Activated CD4-positive, alpha-beta memory T cell treated with anti-CD3 and anti-CD28 coated beads for 36 hours (primary cell): ENCODE data around the gene ZNF341. TPM values are rescaled to one million over a fixed set of nuclear protein-coding genes. Genes with fewer than 3 reads are reported as not detected.

Source experiments
- CTCF ChIA-PET: fragments of 350-600 bp; sonication (Branson Sonifier 250); formaldehyde crosslinking; loops from one replicate; lab custom pipeline; 2021; ENCODE audit warnings: antibody characterized with exemption, inconsistent platforms; lab: Charles Lee
- POLR2A ChIA-PET: fragments of 350-600 bp; sonication (Branson Sonifier 250); formaldehyde crosslinking; loops from one replicate; lab custom pipeline; 2021; ENCODE audit warnings: antibody characterized with exemption; lab: Charles Lee
- DNase-seq: peaks from one replicate; pipeline ENCODE4 v3.0.0-alpha.2; 2020
- H3K27ac Mint-ChIP-seq: one replicate; pipeline ENCODE4 v1.8.0; 2021; ENCODE audit warnings: mixed read lengths
- H3K27me3 Mint-ChIP-seq: one replicate; pipeline ENCODE4 v1.8.0; 2021; ENCODE audit warnings: mixed read lengths
- H3K36me3 Mint-ChIP-seq: one replicate; pipeline ENCODE4 v1.8.0; 2021; ENCODE audit warnings: mixed read lengths
- H3K4me1 Mint-ChIP-seq: one replicate; pipeline ENCODE4 v1.8.0; 2021; ENCODE audit warnings: low read depth, mixed read lengths
- H3K4me3 Mint-ChIP-seq: one replicate; pipeline ENCODE4 v1.8.0; 2021; ENCODE audit warnings: mild to moderate bottlenecking, mixed read lengths
- H3K9me3 Mint-ChIP-seq: one replicate; pipeline ENCODE4 v1.8.0; 2021; ENCODE audit warnings: mixed read lengths
- intact Hi-C: fragments of 100-400 bp; cut with micrococcal nuclease; formaldehyde crosslinking; loops from one replicate; pipeline ENCODE4 v1.15.1; 2023
- total RNA-seq, 2 experiments: library from RNA; stranded (reverse); gene quantifications; one replicate each; pipeline ENCODE4 v1.2.3, GENCODE V29; 2021

ZNF341 gene
- total RNA-seq, 2 experiments from 2014 or later, result 5.9 TPM

- H3K9me3 Mint-ChIP-seq, result no peaks in the 10 kb centered on the region
- DNase-seq, result peak; percentile 95
- peaks cover 23% of the 10 kb centered on the region for H3K4me1 Mint-ChIP-seq
- ChIA-PET POLR2A (interaction anchor here (0.5 to 2.7 kb wide), 12 partner anchors 11 to 900 kb away, joined by 3 to 24 read pairs (median 4); partner anchors contain the start of genes CBFA2T2, MAPRE1, RALY and ZNF341), CTCF (interaction anchor here (0.8 to 2.9 kb wide), 5 partner anchors 12 to 263 kb away, joined by 3 to 16 read pairs (median 6); partner anchors contain the start of genes ACTL10 and ZNF341)
- intact Hi-C loops, result loop anchor here (1.0 to 2.0 kb wide), 6 partner anchors 12 to 273 kb away; partner anchors contain the start of genes CHMP4B, E2F1 and RALY
- H3K27me3 Mint-ChIP-seq, result no peaks in the 10 kb centered on the region
- H3K27ac Mint-ChIP-seq, result peak within 1 kb of the TSS; percentile 75
- H3K4me3 Mint-ChIP-seq, result peak within 1 kb of the TSS; percentile 95
- H3K36me3 Mint-ChIP-seq, result no peaks in the 10 kb centered on the region
Observed at GRCh38 chr20:33719989-33720709, 11.6 kb upstream of the ZNF341 start, which contains the start of gene PXMP4. PXMP4 (minus strand) TSS chr20:33720310; CDS start chr20:33720207, 103 bp downstream.

GRCh38 chr20:33721391-33722140 lies 10.2 kb upstream of the ZNF341 start:
- Mint-ChIP-seq H3K9me3 (no peaks in the 10 kb centered on the region), H3K27me3 (no peaks in the 10 kb centered on the region), H3K36me3 (no peaks in the 10 kb centered on the region), H3K4me3 (no peak overlapping the region), H3K27ac (no peak overlapping the region), H3K4me1 (peaks cover 23% of the 10 kb centered on the region)
- intact Hi-C loops, result loop anchor here (2.0 kb wide), 1 partner anchor 89 kb away; the partner anchor contains the start of gene CHMP4B
- ChIA-PET POLR2A (no interaction called here), CTCF (interaction anchor here (2.9 kb wide), 1 partner anchor 11 kb away, joined by 16 read pairs; the partner anchor contains the start of gene ZNF341)
- no peak for DNase-seq

- ChIA-PET POLR2A (no interaction called here), CTCF (interaction anchor here (0.6 kb wide), 1 partner anchor 42 kb away, joined by 3 read pairs; no protein-coding TSS in a partner anchor)
- H3K36me3 Mint-ChIP-seq, result no peaks in the 10 kb centered on the region
- intact Hi-C loops, result no loop called here
- H3K9me3 Mint-ChIP-seq, result no peaks in the 10 kb centered on the region
- DNase-seq, result no peak
- H3K27me3 Mint-ChIP-seq, result no peaks in the 10 kb centered on the region
- H3K4me3 Mint-ChIP-seq, result no peak overlapping the region
- H3K4me1 Mint-ChIP-seq, result peaks cover 9% of the 10 kb centered on the region
- H3K27ac Mint-ChIP-seq, result no peak overlapping the region
Observed at GRCh38 chr20:33724439-33725094, 7.2 kb upstream of the ZNF341 start.

- DNase-seq, result no peak
- no peaks in the 10 kb centered on the region for H3K27me3 Mint-ChIP-seq
- peaks cover 4% of the 10 kb centered on the region for H3K4me1 Mint-ChIP-seq
- ChIA-PET CTCF (interaction anchor here (1.4 kb wide), 1 partner anchor 57 kb away, joined by 5 read pairs; no protein-coding TSS in a partner anchor), POLR2A (no interaction called here)
- no peak overlapping the region for H3K27ac Mint-ChIP-seq
- no peaks in the 10 kb centered on the region for H3K36me3 Mint-ChIP-seq
- intact Hi-C loops, result no loop called here
- H3K4me3 Mint-ChIP-seq, result no peak overlapping the region
- H3K9me3 Mint-ChIP-seq, result no peaks in the 10 kb centered on the region
Observed at GRCh38 chr20:33725607-33726264, 6.1 kb upstream of the ZNF341 start.

GRCh38 chr20:33727115-33727479 lies 4.7 kb upstream of the ZNF341 start:
- POLR2A ChIA-PET, result no interaction called here
- Mint-ChIP-seq H3K4me1 (peaks cover 8% of the 10 kb centered on the region), H3K27me3 (no peaks in the 10 kb centered on the region), H3K27ac (no peak overlapping the region), H3K9me3 (no peaks in the 10 kb centered on the region), H3K36me3 (no peaks in the 10 kb centered on the region), H3K4me3 (no peak overlapping the region)
- DNase-seq, result no peak
- CTCF ChIA-PET, result interaction anchor here (0.7 to 1.4 kb wide), 2 partner anchors 32 to 59 kb away, joined by 3 to 5 read pairs; no protein-coding TSS in a partner anchor
- intact Hi-C loops, result no loop called here

- no peak for DNase-seq
- H3K36me3 Mint-ChIP-seq, result no peaks in the 10 kb centered on the region
- intact Hi-C loops, result no loop called here
- no peak overlapping the region for H3K4me3 Mint-ChIP-seq
- no peak overlapping the region for H3K27ac Mint-ChIP-seq
- H3K4me1 Mint-ChIP-seq, result peaks cover 10% of the 10 kb centered on the region
- ChIA-PET POLR2A (no interaction called here), CTCF (no interaction called here)
- no peaks in the 10 kb centered on the region for H3K27me3 Mint-ChIP-seq
- H3K9me3 Mint-ChIP-seq, result no peaks in the 10 kb centered on the region
Observed at GRCh38 chr20:33727806-33728205, 4.0 kb upstream of the ZNF341 start.

- POLR2A ChIA-PET, result no interaction called here
- Mint-ChIP-seq H3K36me3 (no peaks in the 10 kb centered on the region), H3K9me3 (no peaks in the 10 kb centered on the region)
Observed at GRCh38 chr20:33728463-33728862, 3.3 kb upstream of the ZNF341 start.

GRCh38 chr20:33729101-33729500 lies 2.7 kb upstream of the ZNF341 start:
- Mint-ChIP-seq H3K4me3 (no peak overlapping the region), H3K27me3 (no peaks in the 10 kb centered on the region), H3K36me3 (no peaks in the 10 kb centered on the region), H3K27ac (no peak overlapping the region), H3K4me1 (peaks cover 17% of the 10 kb centered on the region), H3K9me3 (no peaks in the 10 kb centered on the region)
- ChIA-PET POLR2A (no interaction called here), CTCF (interaction anchor here (1.4 kb wide), 1 partner anchor 61 kb away, joined by 6 read pairs; no protein-coding TSS in a partner anchor)
- intact Hi-C loops, result no loop called here
- no peak for DNase-seq

More at GRCh38 chr20:33728463-33728862, 3.3 kb upstream of the ZNF341 start:
- H3K27me3 Mint-ChIP-seq, result no peaks in the 10 kb centered on the region
- H3K4me3 Mint-ChIP-seq, result no peak overlapping the region
- peaks cover 11% of the 10 kb centered on the region for H3K4me1 Mint-ChIP-seq
- intact Hi-C loops, result no loop called here
- H3K27ac Mint-ChIP-seq, result no peak overlapping the region
- CTCF ChIA-PET, result interaction anchor here (0.7 kb wide), 1 partner anchor 58 kb away, joined by 3 read pairs; no protein-coding TSS in a partner anchor
- DNase-seq, result no peak

- ChIA-PET CTCF (interaction anchor here (1.5 to 2.5 kb wide), 4 partner anchors 11 to 288 kb away, joined by 3 to 24 read pairs (median 10); partner anchors contain the start of genes ACTL10, PXMP4 and SNTA1), POLR2A (interaction anchor here (1.2 to 2.0 kb wide), 4 partner anchors 11 to 242 kb away, joined by 3 to 24 read pairs (median 12); partner anchors contain the start of genes ACTL10, CBFA2T2 and PXMP4)
- H3K4me1 Mint-ChIP-seq, result peaks cover 19% of the 10 kb centered on the region
- no peak for DNase-seq
- intact Hi-C loops, result loop anchor here (1.0 to 5.0 kb wide), 4 partner anchors 174 to 289 kb away; partner anchors contain the start of genes RALY and SNTA1
- H3K4me3 Mint-ChIP-seq, result peak overlapping the region; percentile 75
- no peaks in the 10 kb centered on the region for H3K27me3 Mint-ChIP-seq
- peaks cover 2% of the 10 kb centered on the region for H3K36me3 Mint-ChIP-seq
- peaks cover 2% of the 10 kb centered on the region for H3K9me3 Mint-ChIP-seq
- H3K27ac Mint-ChIP-seq, result peak overlapping the region; percentile 82
Observed at GRCh38 chr20:33730946-33731692, 677 bp upstream of the ZNF341 start.
